ENCODE data around the gene CDKN2AIP. TPM values are rescaled to one million over a fixed set of nuclear protein-coding genes. Genes with fewer than 3 reads are reported as not detected.

The CDKN2AIP gene
- total and polyA plus RNA-seq, 12 donors: 8.6 to 24.4 (median 15.2) TPM

GRCh38 chr4:183483997-183484396 lies 39.6 kb downstream of the CDKN2AIP start:
- no peaks in the 10 kb centered on the region for H3K4me1 ChIP-seq (replicated peaks in 1 of 2)
- H3K36me3 ChIP-seq (replicated peaks in 1 of 2): no peaks in the 10 kb centered on the region
- no peak overlapping the region for H3K4me3 ChIP-seq
- no peaks in the 10 kb centered on the region for H3K9me3 ChIP-seq (replicated peaks in 1 of 3)
- no peaks in the 10 kb centered on the region for H3K27me3 ChIP-seq
- TF ChIP-seq CTCF (IDR thresholded peaks at IDR 0.05) (no peak), POLR2A (IDR thresholded peaks at IDR 0.05) (no peak)
- H3K27ac ChIP-seq: no peak overlapping the region
- DNase-seq: no peak
- WGBS, 4 donors: 91 to 98% (median 94%) methylated on average over 6 to 7 of the region's 7 CpGs
- intact Hi-C loops (cut with DNase I): no loop called here

GRCh38 chr4:183485411-183486160 lies 41.1 kb downstream of the CDKN2AIP start:
- intact Hi-C loops (cut with DNase I): no loop called here
- no peak for DNase-seq
- no peaks in the 10 kb centered on the region for H3K4me1 ChIP-seq (replicated peaks in 1 of 2)
- no peak for TF ChIP-seq POLR2A (IDR thresholded peaks at IDR 0.05)
- TF ChIP-seq CTCF (IDR thresholded peaks at IDR 0.05): no peak
- no peak overlapping the region for H3K4me3 ChIP-seq
- H3K9me3 ChIP-seq (replicated peaks in 1 of 3): no peaks in the 10 kb centered on the region
- 80 to 89% (median 83%) methylated on average over 11 of the region's 11 CpGs for WGBS, 4 donors
- H3K27ac ChIP-seq: no peak overlapping the region
- no peaks in the 10 kb centered on the region for H3K27me3 ChIP-seq
- no peaks in the 10 kb centered on the region for H3K36me3 ChIP-seq (replicated peaks in 1 of 2)

GRCh38 chr4:183492791-183493222 lies 48.4 kb downstream of the CDKN2AIP start:
- intact Hi-C loops (cut with DNase I): no loop called here
- Histone ChIP-seq H3K9me3 (replicated peaks in 1 of 3) (no peaks in the 10 kb centered on the region), H3K4me1 (replicated peaks in 1 of 2) (no peaks in the 10 kb centered on the region), H3K4me3 (no peak overlapping the region), H3K27ac (no peak overlapping the region), H3K36me3 (replicated peaks in 1 of 2) (peaks cover 0 to 8% of the 10 kb centered on the region in 2 donors), H3K27me3 (no peaks in the 10 kb centered on the region)
- no peak for DNase-seq
- TF ChIP-seq CTCF (IDR thresholded peaks at IDR 0.05) (no peak), POLR2A (IDR thresholded peaks at IDR 0.05) (no peak)
- 82 to 95% (median 94%) methylated on average over 3 of the region's 3 CpGs for WGBS, 4 donors

- H3K36me3 ChIP-seq (replicated peaks in 1 of 2): peaks cover 0 to 8% of the 10 kb centered on the region in 2 donors
- no peak for DNase-seq
- intact Hi-C loops (cut with DNase I): no loop called here
- no peaks in the 10 kb centered on the region for H3K9me3 ChIP-seq (replicated peaks in 1 of 3)
- H3K4me3 ChIP-seq: no peak overlapping the region
- H3K27me3 ChIP-seq: no peaks in the 10 kb centered on the region
- no peak for TF ChIP-seq POLR2A (IDR thresholded peaks at IDR 0.05)
- no peak for TF ChIP-seq CTCF (IDR thresholded peaks at IDR 0.05)
- no peaks in the 10 kb centered on the region for H3K4me1 ChIP-seq (replicated peaks in 1 of 2)
- WGBS, 4 donors: 93 to 97% (median 94%) methylated on average over 3 of the region's 3 CpGs
- no peak overlapping the region for H3K27ac ChIP-seq
Measured at GRCh38 chr4:183493246-183493645, 48.8 kb downstream of the CDKN2AIP start.

All from adrenal gland (tissue), 12 donors.